ENCODE measurements around the gene COL7A1. TPM values are rescaled to one million over a fixed set of nuclear protein-coding genes. Genes with fewer than 3 reads are reported as not detected.

The COL7A1 gene
- total RNA-seq, 2 experiments from 2014 or later = 1.6 to 2.2 TPM

DNA sequence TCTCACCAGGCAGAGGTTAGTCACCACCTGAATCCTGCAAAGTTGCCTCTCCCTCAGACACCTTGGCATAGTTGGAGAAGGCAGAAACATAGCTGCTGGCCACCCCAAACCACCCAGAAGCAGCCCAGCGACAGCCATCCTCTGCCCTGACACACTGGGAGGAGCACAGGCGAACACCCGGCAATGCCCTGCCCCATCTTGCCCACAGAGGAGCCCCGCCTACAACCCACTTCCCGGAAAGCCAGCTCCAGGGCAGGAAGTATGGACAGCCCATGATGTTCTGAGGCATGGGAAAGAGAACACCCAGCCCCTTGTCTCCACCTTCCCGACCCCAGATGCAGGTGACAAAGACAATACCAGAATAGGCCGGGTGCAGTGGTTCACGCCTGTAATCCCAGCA is 78.6 kb downstream of the COL7A1 start:
- Mint-ChIP-seq H3K9me3 (no peaks in the 10 kb centered on the region), H3K4me3 (no peak overlapping the region), H3K4me1 (ENCODE audit: low read depth) (peaks cover 47% of the 10 kb centered on the region), H3K36me3 (ENCODE audit: low read depth) (no peaks in the 10 kb centered on the region), H3K27ac (no peak overlapping the region), H3K27me3 (no peaks in the 10 kb centered on the region)
- ChIA-PET POLR2A (interaction anchor here (0.8 to 1.3 kb wide), 5 partner anchors 13 to 70 kb away, joined by 3 to 4 read pairs (median 4); partner anchors contain the start of gene ATRIP), CTCF (interaction anchor here (0.7 to 1.3 kb wide), 3 partner anchors 33 to 116 kb away, joined by 3 read pairs; partner anchors contain the start of gene PFKFB4)
- TF ChIP-seq, protein P1, sequence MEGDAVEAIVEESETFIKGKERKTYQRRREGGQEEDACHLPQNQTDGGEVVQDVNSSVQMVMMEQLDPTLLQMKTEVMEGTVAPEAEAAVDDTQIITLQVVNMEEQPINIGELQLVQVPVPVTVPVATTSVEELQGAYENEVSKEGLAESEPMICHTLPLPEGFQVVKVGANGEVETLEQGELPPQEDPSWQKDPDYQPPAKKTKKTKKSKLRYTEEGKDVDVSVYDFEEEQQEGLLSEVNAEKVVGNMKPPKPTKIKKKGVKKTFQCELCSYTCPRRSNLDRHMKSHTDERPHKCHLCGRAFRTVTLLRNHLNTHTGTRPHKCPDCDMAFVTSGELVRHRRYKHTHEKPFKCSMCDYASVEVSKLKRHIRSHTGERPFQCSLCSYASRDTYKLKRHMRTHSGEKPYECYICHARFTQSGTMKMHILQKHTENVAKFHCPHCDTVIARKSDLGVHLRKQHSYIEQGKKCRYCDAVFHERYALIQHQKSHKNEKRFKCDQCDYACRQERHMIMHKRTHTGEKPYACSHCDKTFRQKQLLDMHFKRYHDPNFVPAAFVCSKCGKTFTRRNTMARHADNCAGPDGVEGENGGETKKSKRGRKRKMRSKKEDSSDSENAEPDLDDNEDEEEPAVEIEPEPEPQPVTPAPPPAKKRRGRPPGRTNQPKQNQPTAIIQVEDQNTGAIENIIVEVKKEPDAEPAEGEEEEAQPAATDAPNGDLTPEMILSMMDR (IDR thresholded peaks at IDR 0.05) = no peak
- intact Hi-C loops (cut with micrococcal nuclease) = no loop called here
- ATAC-seq (peak; percentile 9), DNase-seq (no peak)

DNA sequence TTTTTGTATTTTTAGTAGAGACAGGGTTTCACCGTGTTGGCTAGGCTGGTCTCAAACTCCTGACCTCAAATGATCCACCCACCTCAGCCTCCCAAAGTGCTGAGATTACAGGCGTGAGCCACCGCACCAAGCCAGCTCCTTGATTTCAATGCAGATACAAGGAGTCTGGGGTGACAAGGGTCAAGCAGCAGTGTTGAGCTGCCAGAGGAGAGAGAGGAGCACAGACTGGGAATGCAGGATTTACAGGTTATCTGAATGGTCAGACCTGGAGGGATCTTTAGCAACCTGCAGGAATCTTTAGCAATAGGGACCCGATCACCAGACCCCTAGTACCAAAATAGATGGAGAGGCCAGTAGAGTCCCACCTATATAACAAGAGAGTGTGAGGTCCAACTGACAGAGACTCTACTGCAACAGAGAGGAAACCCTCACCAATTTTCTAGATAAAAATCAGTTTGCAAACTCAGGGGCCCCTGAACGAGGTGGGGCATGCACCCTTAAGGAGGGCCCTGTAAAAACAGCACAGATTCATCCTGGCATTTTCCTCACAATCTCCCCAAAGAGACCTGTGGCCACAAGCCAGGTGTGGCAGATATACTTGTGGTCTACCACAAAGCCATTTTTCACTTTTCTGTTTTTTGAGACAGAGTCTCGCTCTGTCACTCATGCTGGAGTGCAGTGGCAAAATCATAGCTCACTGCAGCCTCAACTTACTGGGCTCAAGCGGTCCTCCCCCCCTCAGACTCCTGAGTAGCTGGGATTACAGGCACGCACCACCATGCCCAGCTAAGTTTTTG is 80.5 kb downstream of the COL7A1 start:
- no peak overlapping the region for H3K4me3 Mint-ChIP-seq
- peak; percentile 46 for DNase-seq
- no peaks in the 10 kb centered on the region for H3K9me3 Mint-ChIP-seq
- ChIA-PET CTCF (interaction anchor here (0.9 to 1.3 kb wide), 5 partner anchors 9 to 114 kb away, joined by 3 to 5 read pairs (median 4); no protein-coding TSS in a partner anchor), POLR2A (interaction anchor here (0.6 to 1.5 kb wide), 2 partner anchors 11 to 34 kb away, joined by 3 to 8 read pairs; no protein-coding TSS in a partner anchor)
- H3K27me3 Mint-ChIP-seq = no peaks in the 10 kb centered on the region
- H3K27ac Mint-ChIP-seq = no peak overlapping the region
- intact Hi-C loops (cut with micrococcal nuclease) = loop anchor here (5.0 kb wide), 1 partner anchor 33 kb away; no protein-coding TSS in a partner anchor
- no peaks in the 10 kb centered on the region for H3K36me3 Mint-ChIP-seq (ENCODE audit: low read depth)
- peak; percentile 37 for ATAC-seq
- TF ChIP-seq, protein P1 (IDR thresholded peaks at IDR 0.05) = no peak
- peaks cover 44% of the 10 kb centered on the region for H3K4me1 Mint-ChIP-seq (ENCODE audit: low read depth)

Small RNA genes lying within 50 kb of the gene (microRNA-seq; reads per million reads assigned to microRNA genes)
- gene MIR4793 (ENCODE audit: borderline microRNAs expressed, borderline replicate concordance) = not detected
- not detected for gene MIR6823 (ENCODE audit: borderline microRNAs expressed, borderline replicate concordance)
- gene MIR711 (ENCODE audit: borderline microRNAs expressed, borderline replicate concordance) = not detected

Other genes starting within 250 kb of the COL7A1 start
- gene FBXW12, start 223.1 kb downstream of the COL7A1 start, total RNA-seq = not detected
- gene PLXNB1, start 165.2 kb downstream of the COL7A1 start, total RNA-seq = 1 to 10 TPM; 3.7 TPM
- 10 to 100 TPM; 25.3 to 28.3 TPM for gene CCDC51, start 155.2 kb downstream of the COL7A1 start, total RNA-seq
- 100 to 1,000 TPM; 312 to 334 TPM for gene TMA7, start 155.1 kb downstream of the COL7A1 start, total RNA-seq
- 10 to 100 TPM; 12.4 to 15.0 TPM for gene ATRIP, start 148.6 kb downstream of the COL7A1 start, total RNA-seq
- gene SHISA5, start 91.2 kb downstream of the COL7A1 start, total RNA-seq = 10 to 100 TPM; 65.9 to 71.4 TPM
- gene PFKFB4, start 38.5 kb downstream of the COL7A1 start, total RNA-seq = 10 to 100 TPM; 90.8 to 94.0 TPM
- gene UCN2, start 31.5 kb downstream of the COL7A1 start, total RNA-seq = not detected
- gene UQCRC1, start 14.3 kb upstream of the COL7A1 start, total RNA-seq = 100 to 1,000 TPM; 240 to 256 TPM
- under 1 TPM in 1 of 2 experiments, not detected in 1; 0.43 TPM for gene TMEM89, start 26.4 kb upstream of the COL7A1 start, total RNA-seq
- gene SLC26A6, start 40.1 kb upstream of the COL7A1 start, total RNA-seq = 10 to 100 TPM; 41.3 to 45.0 TPM
- 10 to 100 TPM; 15.8 to 17.8 TPM for gene CELSR3, start 67.6 kb upstream of the COL7A1 start, total RNA-seq
- 10 to 100 TPM; 69.7 to 73.8 TPM for gene NCKIPSD, start 90.6 kb upstream of the COL7A1 start, total RNA-seq
- 10 to 100 TPM; 47.7 to 48.0 TPM for gene IP6K2, start 121.9 kb upstream of the COL7A1 start, total RNA-seq